ENCODE measurements around the gene ZDHHC4.

The ZDHHC4 gene

GRCh38 chr7:6606866-6607583 is 29.8 kb downstream of the ZDHHC4 start:
- no peak for DNase-seq (ENCODE audit: low spot score)

GRCh38 chr7:6607651-6608051 is 30.4 kb downstream of the ZDHHC4 start:
- no peak for DNase-seq (ENCODE audit: low spot score)

DNA sequence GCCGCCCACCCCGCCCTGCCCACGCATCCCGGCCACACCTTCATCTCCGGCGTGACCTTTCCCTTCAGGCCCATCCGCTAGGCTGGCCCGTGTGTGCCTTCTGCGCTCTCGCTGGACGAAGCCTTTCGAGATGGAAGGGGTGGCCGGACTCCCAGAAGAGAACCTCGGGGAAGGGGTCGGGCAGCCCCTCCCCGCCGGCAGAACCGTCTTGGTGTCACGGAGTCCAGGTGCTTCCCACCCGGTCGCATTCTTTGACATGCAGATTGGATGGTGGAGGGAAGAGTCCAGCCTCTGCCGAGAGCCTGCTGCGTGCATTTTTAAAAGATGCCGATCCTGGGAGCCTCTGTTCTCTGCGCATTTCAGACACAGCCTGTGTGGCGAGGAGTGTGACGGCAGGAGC is 30.8 kb downstream of the ZDHHC4 start:
- no peak for DNase-seq (ENCODE audit: low spot score)

DNA sequence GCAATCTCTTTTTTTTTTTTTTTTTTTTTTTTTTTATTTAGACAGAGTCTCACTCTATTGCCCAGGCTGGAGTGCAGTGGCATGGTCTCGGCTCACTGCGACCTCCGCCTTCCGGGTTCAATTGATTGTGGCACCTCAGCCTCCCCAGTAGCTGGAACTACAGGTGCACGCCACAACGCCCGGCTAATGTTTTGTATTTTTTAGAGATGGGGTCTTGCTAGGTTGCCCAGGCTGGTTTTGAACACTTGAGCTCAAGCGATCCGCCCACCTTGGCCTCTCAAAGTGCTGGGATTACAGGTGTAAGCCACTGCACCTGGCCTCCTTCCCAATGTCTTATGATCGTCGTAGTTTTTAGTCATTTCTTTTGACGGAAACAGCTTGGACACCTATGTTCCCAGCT is 31.5 kb downstream of the ZDHHC4 start:
- no peak for DNase-seq (ENCODE audit: low spot score)

DNA sequence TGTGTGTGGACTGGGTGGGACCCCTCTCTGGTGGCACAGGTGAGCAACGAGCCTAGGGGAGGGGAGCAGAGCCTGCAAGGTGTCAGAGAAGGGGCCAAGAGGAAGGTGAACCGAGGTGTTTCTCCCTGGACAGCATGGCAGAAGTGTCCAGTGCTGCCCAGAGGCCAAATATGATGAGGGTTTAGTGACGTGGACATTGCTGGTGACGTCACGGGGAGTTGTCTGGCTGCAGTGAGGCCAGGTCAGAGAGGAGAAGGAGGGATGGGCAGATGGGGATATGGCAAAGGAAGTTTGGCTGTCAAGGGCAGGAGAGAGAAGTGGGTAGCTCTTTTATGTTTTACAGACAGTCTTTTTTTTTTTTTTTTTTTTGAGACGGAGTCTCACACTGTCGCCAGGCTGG is 35.6 kb downstream of the ZDHHC4 start:
- DNase-seq (ENCODE audit: low spot score) = no peak

- no peak for DNase-seq (ENCODE audit: low spot score)
Observed at GRCh38 chr7:6613706-6614105, 36.5 kb downstream of the ZDHHC4 start.

- DNase-seq (ENCODE audit: low spot score) = no peak
Observed at GRCh38 chr7:6614953-6615722, 37.9 kb downstream of the ZDHHC4 start, which contains the start of gene ZNF853. Gene ZNF853 (plus strand): TSS chr7:6615610. CDS start chr7:6616175, 565 bp downstream.

- DNase-seq (ENCODE audit: low spot score) = peak; percentile 45
Observed at GRCh38 chr7:6615723-6616555, 38.7 kb downstream of the ZDHHC4 start.

GRCh38 chr7:6616854-6617643 is 39.8 kb downstream of the ZDHHC4 start:
- DNase-seq (ENCODE audit: low spot score) = no peak

- no peak for DNase-seq (ENCODE audit: low spot score)
Observed at GRCh38 chr7:6618621-6619020, 41.4 kb downstream of the ZDHHC4 start.

DNA sequence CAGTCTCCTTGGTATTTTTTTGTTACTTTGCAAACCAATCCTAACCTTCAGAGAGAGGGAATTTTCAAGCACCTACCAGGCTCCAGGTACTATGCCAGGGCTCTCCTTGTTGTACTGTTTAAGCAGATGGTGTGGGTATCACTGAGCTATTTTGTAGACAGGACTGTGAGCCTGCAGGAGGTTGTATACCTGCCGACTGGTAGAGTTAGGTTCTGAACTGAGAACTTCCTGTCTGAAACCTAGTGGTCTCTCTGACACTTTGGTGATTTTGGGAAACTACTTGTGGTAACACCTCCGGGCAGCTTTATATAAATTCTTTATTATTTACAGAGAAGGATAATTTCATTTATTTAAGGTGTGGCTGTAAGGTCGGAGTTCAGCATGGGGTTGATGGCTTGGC is 42.7 kb downstream of the ZDHHC4 start:
- no peak for DNase-seq (ENCODE audit: low spot score)

DNA sequence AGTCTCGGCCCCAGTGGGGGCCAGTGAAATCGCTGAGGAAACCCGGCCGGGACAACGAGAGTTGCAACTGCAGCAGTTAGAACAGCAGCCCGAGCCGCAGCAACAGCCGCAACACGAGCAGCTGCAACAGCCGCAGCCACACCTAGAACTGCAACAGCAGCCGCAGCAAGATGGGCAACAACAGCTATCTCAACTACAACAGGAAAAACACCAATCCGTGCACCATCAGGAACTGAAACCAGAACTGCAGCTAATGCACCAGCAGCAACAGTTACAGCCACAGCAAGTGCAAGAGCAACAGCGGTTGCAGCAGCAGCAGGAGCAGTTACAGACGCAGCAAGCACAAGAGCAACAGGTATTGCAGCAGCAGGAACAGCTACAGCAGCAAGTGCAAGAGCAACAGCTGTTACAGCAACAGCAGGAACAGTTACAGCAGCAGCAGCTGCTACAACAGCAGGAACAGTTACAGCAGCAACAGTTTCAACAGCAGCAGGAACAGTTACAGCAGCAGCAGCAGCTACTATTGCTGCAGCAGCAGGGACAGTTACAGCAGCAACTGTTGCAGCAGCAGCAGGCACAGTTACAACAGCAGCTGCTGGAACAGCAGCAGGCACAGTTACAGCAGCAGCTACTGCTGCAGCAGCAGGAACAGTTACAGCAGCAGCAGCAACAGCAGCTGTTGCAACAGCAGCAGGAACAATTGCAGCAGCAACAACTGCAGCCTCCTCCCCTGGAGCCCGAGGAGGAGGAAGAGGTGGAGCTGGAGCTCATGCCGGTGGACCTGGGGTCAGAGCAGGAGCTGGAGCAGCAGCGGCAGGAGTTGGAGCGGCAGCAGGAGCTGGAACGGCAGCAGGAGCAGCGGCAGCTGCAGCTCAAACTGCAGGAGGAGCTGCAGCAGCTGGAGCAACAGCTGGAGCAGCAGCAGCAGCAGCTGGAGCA is 44.2 kb downstream of the ZDHHC4 start:
- DNase-seq (ENCODE audit: low spot score) = no peak

GRCh38 chr7:6622134-6622710 is 45.0 kb downstream of the ZDHHC4 start:
- no peak for DNase-seq (ENCODE audit: low spot score)

DNA sequence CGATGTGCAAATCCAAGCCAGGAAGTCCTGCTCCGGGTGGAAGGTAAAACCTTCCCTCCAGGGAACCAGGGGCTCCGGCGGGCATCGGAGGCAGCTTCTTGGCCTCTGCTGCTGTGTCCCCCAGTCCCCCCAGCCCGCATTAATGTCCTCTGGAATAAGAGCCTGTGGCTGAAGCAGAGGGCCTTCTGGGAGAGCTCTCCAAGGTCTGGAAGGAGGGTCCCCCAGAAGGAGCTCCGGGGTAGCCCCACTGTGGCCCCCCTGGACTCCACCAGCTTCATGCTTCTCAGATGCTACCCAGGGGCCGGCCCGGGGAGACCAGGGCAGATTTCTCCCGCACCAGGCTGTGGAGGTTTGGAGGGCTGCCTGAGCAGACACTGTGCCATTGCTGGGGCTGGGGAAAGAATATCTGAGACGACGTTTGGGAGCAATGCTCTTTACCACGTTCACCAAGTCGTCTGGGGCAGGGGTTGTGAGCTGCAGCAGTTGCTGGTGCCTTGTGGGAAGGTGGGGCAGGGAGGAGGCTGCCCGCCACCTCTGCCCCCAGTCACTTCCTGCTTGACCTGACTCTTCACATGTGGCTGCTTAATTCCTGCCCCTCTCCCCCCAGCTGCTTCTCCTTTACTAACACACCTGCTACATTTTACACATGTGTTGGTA is 46.5 kb downstream of the ZDHHC4 start:
- no peak for DNase-seq (ENCODE audit: low spot score)

DNA sequence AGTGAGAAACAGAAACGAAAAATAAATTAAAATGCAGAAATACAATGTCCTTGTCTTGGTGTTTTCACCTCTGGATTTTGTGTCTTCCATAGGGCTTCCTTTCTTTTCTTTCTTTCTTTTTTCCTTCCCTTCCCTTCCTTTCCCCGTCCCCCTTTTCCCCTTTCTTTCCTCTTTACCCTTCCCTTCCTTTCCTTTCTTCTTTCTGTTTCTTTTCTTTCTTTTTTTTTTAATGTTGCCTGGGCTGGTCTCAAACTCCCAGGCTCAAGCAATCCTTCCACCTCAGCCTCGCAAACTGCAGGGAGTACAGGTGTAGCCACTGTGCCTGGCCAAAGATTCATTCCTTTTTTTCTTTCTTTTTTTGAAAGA is 47.0 kb downstream of the ZDHHC4 start:
- no peak for DNase-seq (ENCODE audit: low spot score)

DNA sequence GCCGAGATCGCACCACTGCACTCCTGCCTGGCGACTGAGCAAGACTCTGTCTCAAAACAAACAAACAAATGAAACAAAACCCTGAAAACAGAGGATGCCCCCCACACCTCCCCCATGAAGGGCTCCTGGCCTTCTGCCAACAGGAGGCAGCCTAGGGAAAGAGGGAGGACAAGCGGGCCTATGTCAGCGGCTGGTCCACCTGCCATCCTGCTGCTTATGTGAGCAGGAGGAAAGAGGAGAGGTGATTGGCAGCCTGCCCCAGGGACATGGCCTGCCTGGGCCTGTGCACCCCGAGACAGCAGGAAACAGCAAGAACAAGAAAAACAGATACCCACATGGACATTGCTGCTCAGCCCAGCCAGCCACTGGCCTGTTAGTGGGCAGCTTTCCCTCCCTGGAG is 50.8 kb downstream of the ZDHHC4 start:
- no peak for DNase-seq (ENCODE audit: low spot score)

- no peak for DNase-seq (ENCODE audit: low spot score)
Observed at GRCh38 chr7:6630007-6630849, 53.0 kb downstream of the ZDHHC4 start.

- DNase-seq (ENCODE audit: low spot score) = no peak
Observed at GRCh38 chr7:6631605-6632004, 54.4 kb downstream of the ZDHHC4 start.

DNA sequence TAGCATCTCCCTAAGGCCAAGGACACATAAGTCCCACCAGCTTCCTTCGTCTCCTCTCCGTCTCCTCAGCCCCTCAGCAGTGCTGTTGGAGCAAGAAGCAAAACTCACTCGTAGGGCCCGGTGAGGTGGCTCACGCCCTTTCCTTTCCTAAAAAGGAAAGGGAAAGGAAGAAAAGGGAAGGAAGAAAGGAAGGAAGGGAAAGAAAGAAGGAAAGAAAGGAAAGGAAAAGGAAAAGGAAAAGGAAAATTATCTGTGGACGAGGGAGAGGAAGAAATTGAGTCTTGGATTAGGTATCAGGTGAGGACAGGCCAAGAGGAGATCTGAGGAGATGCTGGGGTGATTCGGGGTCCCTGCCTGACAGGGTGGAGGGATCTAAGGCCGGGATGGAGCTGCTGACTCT is 56.8 kb downstream of the ZDHHC4 start:
- DNase-seq (ENCODE audit: low spot score) = no peak
